ENCODE measurements around the gene HOXB1. TPM values are rescaled to one million over a fixed set of nuclear protein-coding genes. Genes with fewer than 3 reads are reported as not detected.

Gene HOXB1
- total RNA-seq, 1 donor from 2014 or later, result not detected

DNA sequence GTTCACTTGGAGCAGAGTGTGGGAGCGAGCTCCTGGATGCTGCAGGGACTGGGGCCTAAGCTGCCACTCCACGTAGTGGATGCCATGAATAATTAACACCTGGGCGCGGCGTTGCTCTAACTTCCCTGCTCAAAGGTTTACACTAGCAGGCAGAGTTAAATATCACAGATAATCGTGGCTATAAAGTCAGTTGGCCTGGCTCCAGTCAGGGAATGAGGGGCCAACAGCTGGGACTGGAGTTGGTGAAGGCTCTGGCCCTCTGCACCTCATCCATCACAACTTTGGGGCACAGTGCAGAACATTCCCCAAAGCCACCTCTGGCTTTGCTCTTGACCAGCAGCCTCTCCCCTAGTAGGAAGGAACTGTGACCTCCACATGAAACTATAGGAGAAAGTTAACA is 36.4 kb upstream of the HOXB1 start:
- no peak for DNase-seq

DNA sequence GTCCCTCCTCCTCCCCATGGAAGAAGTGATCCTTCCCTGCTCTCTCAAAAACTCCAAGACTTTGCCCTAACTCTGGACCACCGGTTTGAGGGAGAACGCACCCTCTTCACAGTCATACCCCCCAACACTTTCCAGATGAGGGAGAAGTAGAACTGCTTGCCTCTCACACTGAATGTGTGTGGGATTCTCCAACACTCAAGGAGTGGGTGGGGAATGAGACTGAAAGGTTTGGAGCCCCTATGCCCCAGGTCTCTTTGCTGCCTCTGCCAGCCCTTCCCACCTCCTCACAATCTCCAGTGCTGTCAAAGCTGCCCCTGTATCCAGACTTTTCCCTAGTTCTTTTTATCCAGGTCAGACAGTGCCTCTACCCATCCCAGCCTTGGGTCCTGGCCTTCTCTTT is 35.9 kb upstream of the HOXB1 start:
- DNase-seq, result no peak

DNA sequence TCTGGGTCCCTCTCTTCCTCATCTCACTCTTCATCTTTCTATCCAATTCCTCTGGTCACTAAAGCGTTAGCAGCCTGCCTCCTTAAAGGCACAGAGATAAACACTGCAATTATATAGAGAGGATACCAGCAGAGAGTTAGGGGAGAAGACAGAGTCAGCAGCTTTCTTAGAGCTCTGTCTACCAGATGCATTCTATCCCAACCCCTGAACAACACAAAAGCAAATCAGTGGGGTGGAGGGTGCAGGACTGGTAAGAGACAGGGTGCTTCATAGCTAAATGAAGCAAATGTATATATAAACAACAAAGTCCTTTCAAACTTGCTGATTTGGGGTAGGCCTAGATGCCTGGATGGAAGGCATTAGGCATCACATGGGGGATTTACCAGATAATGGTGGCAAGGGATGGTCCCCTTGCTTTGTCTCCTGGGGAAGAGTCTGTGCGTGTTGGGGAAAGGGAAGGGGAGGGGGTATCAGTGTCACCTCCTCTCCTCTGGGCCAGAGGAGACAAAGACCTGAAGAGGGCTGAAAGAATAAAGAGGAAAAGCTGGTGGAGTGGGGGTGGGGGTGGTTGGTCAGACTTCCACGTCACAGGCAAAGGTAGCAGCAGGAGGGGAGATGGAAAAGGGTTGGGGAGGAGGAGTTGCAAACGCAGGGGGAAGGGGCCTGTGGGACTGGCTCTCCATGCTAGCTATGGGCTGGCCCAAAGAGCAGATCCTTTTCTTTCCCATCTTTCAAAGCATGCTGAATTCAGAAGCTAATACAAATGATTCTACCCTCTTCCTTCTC is 35.3 kb upstream of the HOXB1 start:
- no peak for DNase-seq

DNA sequence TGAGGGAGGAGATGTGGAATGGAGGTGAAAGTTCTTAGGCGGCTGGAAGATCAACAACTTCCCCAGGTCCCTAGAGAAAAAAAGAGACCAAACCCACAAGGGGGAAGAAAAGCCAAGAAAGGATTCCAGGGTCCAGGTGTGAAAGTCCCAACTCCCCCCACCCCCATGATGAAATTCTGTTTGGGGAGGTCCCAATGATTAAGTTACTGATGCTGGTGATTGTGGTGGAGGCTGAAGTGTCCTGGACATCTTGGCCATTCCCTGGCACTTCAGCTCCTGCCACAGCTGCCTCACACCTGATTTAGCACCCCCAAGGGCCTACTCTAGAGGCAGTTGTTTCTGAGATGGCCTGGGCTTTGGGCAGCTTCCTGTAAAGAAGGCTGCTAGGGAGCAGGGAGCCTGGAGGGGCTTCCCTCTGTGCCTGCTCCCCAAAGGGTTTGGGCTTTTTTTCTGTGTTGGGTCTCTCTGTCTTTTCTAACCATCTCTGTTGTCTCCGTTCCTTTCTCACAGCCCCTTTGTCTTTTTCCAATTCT is 34.3 kb upstream of the HOXB1 start:
- no peak for DNase-seq

DNA sequence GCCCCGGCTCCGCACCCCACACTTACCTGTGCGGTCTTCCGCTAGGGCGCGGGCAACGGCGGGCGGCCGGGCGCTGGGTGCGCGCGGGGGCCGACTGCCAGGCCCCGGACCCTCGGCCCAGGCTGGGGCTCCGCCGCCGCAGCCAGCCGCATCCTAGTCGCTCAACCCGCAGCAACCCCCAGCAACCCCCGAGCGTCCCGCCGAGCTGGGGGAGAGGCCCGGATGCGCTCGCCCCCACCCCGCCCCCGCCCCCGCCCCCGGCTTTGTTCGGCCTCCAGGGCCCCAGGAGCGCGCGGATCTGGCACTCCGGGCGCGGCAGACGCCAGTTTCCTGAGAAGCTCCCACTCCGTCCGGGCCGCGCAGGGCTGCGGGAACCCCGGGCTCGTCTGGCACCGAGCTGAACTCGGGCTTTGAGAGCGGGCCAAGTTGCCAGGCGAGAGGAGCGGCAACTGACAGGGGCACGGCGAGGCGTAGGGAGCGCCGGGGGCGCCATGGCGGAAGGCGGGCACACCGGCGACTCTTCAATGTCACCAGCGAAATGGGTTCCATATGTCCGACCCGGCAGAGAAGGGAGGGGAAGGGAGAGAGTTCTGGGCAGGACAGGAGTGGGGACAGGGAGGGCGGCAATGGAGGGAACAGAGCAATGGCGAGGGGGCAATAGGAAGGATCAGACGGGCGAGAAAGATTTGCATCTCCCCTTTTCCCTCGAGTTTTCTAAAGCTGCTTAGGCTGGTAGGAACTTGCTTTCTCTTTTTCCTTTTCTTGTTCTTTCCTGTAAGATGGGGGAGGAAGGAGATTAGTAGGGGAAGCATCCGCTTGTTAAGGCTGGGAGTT is 33.6 kb upstream of the HOXB1 start:
- DNase-seq, result peak; percentile 61

DNA sequence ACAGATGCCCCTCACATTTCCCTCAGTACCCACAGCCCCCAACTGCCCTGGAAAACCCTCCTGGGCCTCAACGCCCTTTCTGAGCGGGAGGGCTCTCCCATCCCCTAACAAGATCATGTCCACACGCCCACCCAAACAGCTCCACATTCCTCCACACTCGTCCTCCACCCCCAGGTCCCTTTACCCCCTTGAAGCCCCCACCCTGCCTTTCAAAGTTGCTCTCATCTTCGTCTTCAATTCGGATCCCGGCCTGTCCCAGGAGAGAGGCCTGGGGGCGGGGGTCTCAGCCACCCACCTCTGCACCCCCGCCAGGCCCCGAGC is 33.0 kb upstream of the HOXB1 start:
- no peak for DNase-seq

DNA sequence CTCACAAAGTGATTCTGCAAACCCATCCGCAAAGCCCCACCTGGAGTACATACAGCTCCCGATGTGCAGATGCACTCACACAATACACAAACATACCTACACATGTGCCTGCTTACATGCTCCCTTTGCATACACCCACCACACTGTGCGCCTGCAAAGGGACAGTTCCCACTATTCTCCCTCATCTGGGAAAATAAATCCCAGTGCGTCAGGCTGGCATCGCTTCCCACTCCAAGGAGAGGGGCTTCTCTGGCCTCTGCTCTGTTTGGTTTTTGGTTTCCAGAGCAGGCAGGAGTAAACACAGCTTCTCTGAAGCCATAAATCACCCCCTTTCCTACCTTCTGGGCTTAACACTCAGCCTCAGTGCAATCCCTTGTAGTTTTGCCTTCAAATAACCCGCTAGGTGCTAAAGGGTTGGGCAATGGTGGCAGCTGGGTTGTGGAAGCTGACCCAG is 32.6 kb upstream of the HOXB1 start:
- no peak for DNase-seq

DNA sequence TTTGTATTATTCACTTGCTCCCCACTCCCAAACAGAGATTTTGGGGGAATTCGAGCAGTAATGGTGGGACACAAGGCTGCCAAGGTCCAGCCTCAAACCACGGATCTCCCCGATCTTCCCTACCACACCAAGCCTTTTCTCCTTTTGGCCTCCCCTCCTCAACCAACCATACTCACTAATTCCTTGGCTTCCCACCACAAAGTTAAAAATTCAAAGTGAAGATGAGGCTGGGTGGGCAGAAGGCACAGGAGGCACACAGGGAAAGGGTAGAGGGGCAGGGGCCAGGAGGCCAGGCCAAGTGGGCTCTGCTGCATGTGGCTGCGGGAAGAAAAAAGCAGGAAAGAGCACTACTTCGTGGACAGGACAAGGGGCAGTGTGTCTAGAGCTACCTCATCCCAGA is 32.1 kb upstream of the HOXB1 start:
- DNase-seq, result no peak

DNA sequence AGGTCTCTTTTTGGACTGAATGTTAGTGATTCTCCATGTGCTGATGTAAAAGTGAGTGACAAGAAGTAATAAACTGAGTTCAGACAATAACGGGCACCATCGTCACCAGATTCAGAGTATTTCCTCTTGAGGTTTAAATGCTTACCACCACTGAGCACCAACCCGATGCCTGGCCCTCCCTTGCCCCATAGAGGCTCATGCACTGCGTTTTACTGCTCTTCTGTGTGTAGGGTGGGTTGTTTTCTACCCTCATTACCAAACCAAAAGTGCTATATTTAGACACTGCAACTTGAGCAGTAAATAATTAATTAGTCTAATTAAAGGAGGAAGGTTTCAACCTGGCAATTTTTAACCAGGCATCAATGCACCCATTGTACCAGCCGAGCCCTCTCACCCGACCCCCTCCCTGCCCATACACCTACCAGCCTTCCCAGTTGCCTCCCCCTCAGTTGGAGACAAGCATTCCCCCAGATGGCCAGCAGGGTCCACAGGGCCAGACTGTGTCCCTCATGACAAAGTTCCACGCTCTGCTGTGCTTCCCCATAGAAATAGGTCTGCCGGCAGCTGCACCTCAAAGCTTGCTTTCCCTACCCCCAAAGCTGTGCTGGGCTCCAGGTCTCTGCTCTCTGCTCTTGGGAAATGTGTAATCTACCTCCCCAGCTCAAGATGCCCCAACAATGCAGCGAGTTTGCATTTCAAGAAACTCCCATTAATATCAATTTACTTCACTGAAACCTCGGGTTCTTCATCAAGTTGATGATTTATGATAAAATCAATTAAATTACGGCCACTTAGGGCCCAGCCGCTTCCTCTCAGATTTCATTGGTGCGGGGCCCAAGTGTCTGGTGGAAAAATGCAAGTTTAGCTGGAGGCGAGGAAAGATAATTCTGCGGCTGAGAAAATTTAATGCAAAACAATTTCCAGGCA is 31.3 kb upstream of the HOXB1 start:
- no peak for DNase-seq

DNA sequence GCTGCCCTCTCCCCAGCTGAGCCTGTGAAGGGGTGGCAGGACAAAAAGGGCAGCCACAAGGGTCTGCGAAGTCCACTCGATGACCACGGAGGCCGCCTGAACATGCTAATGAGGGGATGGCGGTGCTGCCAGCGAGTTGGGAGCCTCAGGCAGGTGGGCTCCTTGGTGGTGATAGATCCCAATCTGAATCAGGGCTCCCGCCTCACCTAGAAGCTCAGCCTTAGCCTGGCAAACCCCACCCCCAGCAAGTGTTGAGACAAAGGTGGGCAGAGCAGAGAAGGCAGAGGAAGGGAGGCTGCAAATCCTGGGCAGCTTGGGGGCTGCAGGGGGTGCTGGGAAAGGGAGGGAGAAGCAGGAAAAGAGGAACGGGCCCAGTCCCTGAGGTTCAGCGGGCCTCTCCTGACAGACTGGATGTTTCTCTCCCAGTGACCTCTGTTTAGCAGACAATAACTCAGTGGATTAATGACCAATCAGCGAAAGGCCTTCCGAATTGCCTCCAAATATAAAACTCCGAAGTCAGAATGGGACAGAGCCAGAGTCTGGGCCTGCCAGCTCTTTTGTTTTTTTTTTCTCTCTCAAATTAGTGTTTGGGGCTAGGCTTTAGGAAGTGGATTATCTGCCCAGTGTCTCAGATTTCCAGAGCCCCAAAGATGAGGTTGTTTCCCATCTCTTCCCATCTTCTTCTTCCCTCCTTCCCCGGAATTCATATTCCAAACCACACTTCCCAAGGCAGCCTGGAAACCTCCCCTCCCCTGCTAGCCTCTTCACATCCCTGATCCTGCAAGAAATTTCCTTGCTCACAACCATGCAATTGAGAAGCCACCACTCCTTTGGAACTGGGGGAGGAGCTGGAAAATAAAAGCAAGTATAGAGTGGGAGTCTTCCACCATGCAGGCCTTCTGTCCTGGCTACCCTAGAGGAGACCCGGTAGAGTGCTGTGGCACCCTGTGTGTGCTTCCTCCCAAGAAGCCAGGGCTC is 29.3 kb upstream of the HOXB1 start:
- no peak for DNase-seq

DNA sequence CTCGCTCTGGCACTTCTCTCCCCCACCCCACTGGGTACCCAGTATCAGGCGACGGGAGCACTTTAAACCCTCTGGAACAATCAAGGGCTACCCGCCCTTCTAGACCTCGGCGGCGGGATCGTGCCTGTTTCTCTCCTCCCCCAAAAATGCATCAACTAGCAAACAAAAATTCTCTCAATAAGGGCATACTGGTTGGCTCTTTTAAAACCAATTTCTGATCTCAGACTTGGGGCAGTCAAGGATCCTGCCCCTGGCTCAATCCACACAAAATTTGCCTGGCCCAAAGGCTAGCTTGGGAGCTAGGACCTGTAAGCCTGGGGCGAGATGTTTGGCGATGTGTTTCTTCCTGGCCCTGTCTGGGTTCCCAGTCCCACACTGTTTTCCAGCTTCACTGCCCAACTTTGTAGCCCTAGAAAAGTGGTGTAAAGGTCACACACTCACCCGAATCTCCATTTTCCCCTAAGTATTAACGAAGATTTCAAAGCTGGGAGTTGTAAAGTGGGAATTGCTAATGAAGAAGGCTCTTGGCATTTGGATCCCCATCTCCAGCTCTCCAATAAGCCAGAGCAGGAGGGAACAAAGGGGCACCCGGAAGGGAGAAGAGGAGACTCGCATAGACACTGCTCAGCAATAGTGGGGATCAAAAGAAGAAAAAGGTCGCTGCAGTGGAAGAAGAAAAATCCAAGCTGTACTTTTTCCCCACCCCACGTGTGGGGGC is 28.5 kb upstream of the HOXB1 start:
- no peak for DNase-seq

DNA sequence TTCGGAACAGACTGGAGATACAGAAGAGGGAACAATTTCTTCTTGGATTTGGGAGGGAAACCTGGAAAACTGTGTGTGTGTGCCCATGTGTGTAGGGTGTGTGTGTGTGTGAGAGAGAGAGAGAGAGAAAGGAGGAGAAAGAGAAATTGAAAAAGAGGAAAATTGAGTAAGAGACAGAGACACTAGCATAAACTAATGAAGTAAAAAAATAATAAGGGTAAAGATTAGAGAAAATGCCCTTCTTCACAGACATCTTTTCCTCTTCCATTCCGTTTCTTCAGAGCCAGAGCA is 28.0 kb upstream of the HOXB1 start:
- DNase-seq, result no peak

DNA sequence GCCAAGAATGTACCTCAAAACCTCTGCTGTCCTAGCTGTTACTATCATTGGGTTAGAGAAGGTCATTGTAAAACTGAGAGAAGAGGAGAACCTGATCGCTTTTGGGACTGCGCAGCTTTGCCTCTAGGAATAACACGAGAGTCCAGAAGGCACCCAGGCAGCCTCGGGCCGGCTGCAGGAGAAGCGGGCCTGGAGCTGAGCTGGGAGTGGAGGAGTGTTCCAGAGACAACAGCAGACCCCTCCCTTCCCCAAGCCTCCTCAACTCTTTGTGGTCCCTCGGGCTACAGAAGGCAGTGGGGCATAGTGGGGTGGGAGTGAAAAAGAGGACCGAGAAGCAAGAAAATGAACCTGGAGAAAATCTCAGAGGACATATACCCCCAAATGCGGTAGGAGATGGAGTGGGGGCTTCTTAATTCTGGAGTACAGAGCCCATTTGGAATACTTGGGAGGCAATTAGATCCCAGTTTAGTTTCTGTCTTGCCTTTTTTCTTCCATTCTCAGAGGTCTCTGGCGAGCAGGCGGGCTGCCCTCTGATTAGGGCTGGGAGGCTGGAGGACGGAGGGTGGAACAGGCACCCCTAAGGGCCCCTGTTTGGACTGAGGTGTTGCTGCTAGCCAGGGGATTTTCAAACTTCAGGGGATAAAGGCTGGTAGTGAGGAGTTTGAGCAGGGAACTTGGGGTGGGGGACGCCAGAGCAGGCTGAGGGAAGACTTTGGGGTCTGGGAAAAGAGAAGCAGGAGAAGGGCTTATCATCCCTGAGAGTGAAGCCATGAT is 27.4 kb upstream of the HOXB1 start:
- DNase-seq, result no peak

DNA sequence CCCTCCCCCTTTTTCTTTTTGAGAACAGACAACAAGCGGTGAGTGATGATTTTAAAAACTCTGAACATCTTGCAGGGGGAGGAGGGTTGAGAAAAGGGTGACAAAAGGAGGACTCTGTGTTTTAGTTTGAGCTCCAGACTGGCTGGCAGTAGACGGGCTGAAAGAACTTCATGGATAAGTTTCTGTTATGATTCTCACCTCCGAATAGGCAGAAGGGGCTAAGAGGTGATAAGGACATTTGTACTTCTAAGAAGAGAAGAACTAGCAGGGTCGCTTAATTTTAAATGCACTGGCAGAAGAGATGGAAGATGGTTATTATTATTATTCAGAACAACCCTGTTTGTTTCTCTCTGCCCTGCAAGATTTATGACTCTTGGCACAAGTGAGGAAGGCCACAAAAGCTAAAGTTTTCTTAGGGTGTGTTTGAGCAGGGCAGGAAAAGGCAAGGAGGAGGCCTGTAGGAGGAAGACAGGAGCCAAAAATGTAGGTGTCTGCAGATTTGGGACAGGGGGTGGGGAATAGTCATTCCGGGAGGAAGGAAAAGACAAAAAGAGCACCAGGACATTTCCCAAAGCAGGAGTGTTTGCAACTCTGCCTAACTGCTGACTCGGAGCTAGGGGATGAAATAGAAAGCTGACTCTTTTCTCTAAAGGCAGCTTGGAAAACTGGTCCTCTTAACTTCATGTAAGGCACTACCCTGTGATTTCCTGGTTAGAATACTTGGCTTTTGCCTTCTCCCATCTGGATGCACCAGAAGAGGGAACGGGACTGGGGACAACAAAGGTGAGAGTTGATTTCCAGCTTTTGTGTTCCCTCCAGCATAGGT is 26.0 kb upstream of the HOXB1 start:
- peak; percentile 27 for DNase-seq

DNA sequence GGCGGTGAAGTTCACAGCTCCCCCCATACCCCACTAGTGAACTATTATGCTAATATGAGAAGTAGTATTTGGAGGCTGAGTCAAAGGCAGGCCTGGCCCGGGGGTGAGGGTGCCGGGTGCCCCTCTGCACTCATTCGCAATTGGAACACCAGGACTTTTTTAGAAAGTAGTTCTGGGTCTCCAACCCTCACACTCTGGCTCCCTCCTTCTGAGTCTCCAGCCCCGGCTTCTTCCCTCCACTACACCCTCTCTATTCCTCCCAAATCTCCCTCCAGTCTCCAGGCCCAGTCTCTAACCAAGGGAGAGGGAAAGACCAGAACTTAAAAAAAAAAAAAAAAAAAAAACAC is 25.4 kb upstream of the HOXB1 start:
- DNase-seq, result no peak

DNA sequence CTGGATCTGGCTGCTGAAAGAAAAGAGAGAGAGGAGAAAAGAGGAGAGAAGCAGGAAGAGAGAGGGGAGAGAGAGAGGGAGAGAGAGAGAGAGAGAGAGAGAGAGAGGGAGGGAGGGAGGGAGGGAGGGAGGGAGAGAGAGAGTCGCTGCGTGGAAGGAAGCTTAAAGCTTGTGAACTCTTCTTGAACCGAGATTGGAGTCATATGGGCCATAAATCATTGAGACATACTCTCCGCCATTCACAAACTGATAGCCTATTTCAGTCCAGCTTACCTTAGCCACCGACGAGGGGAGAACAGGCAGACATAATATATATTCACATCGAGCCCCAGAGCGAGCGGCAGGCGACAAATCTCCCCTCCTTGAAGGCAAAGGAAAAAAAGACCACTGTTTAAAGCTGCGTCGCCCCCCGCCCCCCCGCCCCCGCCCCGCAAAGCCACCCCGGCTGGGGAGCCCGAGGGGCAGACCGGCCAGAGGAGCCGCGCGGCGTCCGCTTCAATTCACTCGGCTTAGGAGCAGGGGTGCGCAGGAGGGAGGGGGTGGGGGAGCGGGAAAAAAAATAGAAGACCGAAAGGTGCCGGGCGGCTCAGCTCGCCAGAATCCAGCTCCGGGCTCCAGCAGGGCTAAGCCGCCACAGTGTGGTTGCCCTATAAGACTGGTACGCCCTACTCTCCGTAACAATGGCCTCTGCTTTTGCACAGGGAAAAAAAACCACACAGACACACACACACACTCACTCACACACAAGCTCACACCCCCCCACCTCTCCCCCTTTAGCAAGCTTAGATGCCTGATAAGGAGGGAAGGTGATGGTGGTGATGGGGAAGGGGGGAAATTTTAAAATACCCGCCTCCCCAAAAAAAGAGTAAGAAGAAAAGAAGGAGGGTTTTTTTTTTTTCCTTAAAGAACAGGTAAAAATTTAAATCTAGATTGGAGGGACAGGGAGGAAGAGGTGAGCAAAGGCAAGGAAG is 24.7 kb upstream of the HOXB1 start:
- DNase-seq, result no peak

DNA sequence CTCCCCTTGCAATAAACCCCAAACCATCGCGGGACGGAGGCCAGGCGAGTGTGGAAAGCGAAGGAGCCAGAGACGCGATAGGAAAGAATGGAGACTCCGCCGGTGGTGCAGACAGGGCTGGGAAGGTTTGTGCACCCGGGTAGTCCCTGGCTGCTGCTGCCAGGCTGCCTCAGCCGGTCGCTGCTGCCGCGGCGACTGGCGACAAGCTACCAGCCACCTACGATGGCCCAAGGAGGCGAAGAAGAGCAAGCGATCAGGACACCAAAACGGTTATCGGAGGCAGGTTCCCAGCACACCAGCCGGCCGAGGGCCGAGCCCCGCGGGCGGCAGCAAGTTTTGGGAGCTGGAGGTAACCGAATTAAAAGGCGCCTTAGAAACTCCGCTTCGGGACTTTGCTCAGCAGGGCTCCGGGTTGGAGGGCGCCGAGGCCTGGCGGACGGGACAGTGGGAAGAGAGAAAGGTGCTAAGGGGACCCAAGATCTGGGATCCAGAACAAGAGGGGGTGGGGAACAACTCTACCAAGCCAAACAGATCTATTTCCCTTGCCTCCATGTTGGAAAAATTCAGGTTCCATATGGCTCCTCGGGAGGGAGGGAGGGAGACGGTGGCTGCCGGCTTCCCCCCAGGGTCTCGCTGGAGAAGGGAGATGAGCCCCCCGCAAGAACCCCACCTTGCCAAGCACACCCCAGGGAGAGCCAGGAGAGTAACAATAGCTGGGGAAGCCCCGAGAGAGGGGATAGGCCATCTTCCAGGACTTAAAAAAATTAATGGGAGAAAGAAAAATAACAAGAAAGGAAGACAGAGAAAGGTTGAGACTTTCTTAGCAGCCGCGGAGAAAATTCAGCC is 23.8 kb upstream of the HOXB1 start:
- no peak for DNase-seq

Measured in dermis blood vessel endothelial cell (primary cell).